NCI-H526 treated with DMSO at 0.1 percent for 48 hours (cell line): ENCODE measurements around the gene PHLDA2.

ENCODE experiments used
- DNase-seq: peaks from one replicate; lab custom pipeline; 2025; lab: John Stamatoyannopoulos, UW

The PHLDA2 gene

GRCh38 chr11:2929950-2930703 is 907 bp upstream of the PHLDA2 start:
- DNase-seq: no peak

GRCh38 chr11:2929531-2929949 is 320 bp upstream of the PHLDA2 start:
- no peak for DNase-seq

GRCh38 chr11:2927851-2928604 is 1.2 kb downstream of the PHLDA2 start:
- no peak for DNase-seq

- no peak for DNase-seq
These were observed 2.0 kb downstream of the PHLDA2 start for GRCh38 chr11:2927121-2927800.

GRCh38 chr11:2926611-2927051 is 2.6 kb downstream of the PHLDA2 start:
- no peak for DNase-seq

- no peak for DNase-seq
These were observed 4.2 kb downstream of the PHLDA2 start for GRCh38 chr11:2924821-2925675.

- no peak for DNase-seq
These were observed 4.8 kb downstream of the PHLDA2 start for GRCh38 chr11:2924381-2924780.

GRCh38 chr11:2923446-2924375 is 5.5 kb downstream of the PHLDA2 start:
- no peak for DNase-seq

- DNase-seq: no peak
These were observed 6.6 kb downstream of the PHLDA2 start for GRCh38 chr11:2922655-2923054.

- DNase-seq: no peak
These were observed 7.3 kb downstream of the PHLDA2 start for GRCh38 chr11:2921742-2922493.

- no peak for DNase-seq
These were observed 8.0 kb downstream of the PHLDA2 start for GRCh38 chr11:2921261-2921660.

- no peak for DNase-seq
These were observed 8.9 kb downstream of the PHLDA2 start for GRCh38 chr11:2920343-2920742.

GRCh38 chr11:2919837-2920236 is 9.4 kb downstream of the PHLDA2 start:
- no peak for DNase-seq

GRCh38 chr11:2919188-2919587 is 10.0 kb downstream of the PHLDA2 start:
- no peak for DNase-seq

GRCh38 chr11:2917842-2918490 is 11.3 kb downstream of the PHLDA2 start:
- DNase-seq: no peak

GRCh38 chr11:2916892-2917645 is 12.2 kb downstream of the PHLDA2 start:
- DNase-seq: no peak

GRCh38 chr11:2916114-2916891 is 12.9 kb downstream of the PHLDA2 start:
- DNase-seq: no peak

- no peak for DNase-seq
These were observed 13.7 kb downstream of the PHLDA2 start for GRCh38 chr11:2915473-2915872.
